Measurements from ENCODE around the gene DOCK1. TPM values are rescaled to one million over a fixed set of nuclear protein-coding genes. Genes with fewer than 3 reads are reported as not detected.

The DOCK1 gene
- total RNA-seq, 2 experiments from 2014 or later, result 0.13 TPM; not detected in 1

DNA sequence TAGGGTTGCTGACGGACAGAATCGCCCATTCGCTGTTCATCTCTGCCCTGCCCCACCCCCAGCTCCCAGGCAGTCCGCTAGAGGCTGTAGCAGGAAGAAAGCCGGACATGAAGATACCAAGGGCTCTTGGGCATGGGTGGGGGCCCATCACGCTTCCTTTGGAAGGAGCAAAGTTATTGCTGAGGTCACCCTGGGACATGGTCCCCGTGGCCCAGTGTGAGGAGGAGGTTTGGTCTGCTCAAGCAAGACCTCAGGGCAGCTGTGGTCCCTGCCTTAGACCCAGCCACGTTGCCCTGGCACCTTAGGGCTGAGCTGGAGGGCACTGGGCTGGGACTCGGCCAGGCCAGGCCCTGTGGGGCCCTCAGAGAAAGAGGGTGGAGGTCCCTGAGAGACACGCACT, 511.8 kb downstream of the DOCK1 start:
- H3K4me3 Mint-ChIP-seq, result no peak overlapping the region
- no peak for DNase-seq
- CTCF ChIA-PET, result no interaction called here
- POLR2A ChIA-PET, result no interaction called here
- no peaks in the 10 kb centered on the region for H3K36me3 Mint-ChIP-seq (ENCODE audit: low read depth)
- H3K27ac Mint-ChIP-seq, result no peak overlapping the region
- H3K4me1 Mint-ChIP-seq, result no peaks in the 10 kb centered on the region
- no peaks in the 10 kb centered on the region for H3K9me3 Mint-ChIP-seq
- no peaks in the 10 kb centered on the region for H3K27me3 Mint-ChIP-seq

- POLR2A ChIA-PET, result no interaction called here
- CTCF ChIA-PET, result no interaction called here
- no peak for DNase-seq
- no peaks in the 10 kb centered on the region for H3K27me3 Mint-ChIP-seq
- H3K27ac Mint-ChIP-seq, result no peak overlapping the region
- H3K4me3 Mint-ChIP-seq, result no peak overlapping the region
- no peaks in the 10 kb centered on the region for H3K4me1 Mint-ChIP-seq
- H3K9me3 Mint-ChIP-seq, result no peaks in the 10 kb centered on the region
- H3K36me3 Mint-ChIP-seq (ENCODE audit: low read depth), result no peaks in the 10 kb centered on the region
Observed at GRCh38 chr10:127417686-127418401, 512.6 kb downstream of the DOCK1 start.

DNA sequence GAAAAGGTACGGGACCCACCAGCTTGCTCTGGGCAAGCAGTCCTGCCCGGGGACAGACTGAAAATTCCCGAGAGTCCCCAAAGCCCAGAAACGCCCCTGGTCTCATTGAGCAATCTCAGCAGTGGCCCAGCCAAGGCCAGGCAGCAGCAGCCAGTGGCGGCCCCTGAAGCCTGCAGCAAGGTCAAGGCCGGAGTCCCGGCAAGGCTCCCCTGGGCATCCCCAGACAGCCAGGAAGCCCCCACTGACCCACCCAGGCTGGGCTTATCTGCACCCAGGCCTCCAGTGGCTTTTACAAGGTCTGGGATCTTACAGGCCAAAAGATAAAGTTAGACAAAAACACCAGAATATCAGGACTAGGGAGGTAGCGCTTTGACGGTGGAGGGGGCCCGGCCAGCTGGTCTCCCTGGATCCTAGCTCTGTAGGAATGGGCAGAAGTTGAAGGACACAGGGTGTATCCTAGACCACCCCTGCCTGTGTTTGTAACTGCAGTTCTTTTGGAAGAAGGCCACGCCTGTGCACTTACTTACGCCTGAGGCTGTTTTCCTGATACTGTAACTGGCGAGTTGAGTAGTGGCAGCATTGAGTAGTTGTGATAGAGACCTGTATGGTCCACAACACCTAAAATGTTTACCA, 513.4 kb downstream of the DOCK1 start:
- no peak overlapping the region for H3K27ac Mint-ChIP-seq
- POLR2A ChIA-PET, result no interaction called here
- CTCF ChIA-PET, result no interaction called here
- no peak overlapping the region for H3K4me3 Mint-ChIP-seq
- H3K4me1 Mint-ChIP-seq, result no peaks in the 10 kb centered on the region
- no peaks in the 10 kb centered on the region for H3K36me3 Mint-ChIP-seq (ENCODE audit: low read depth)
- DNase-seq, result no peak
- H3K27me3 Mint-ChIP-seq, result no peaks in the 10 kb centered on the region
- H3K9me3 Mint-ChIP-seq, result no peaks in the 10 kb centered on the region

DNA sequence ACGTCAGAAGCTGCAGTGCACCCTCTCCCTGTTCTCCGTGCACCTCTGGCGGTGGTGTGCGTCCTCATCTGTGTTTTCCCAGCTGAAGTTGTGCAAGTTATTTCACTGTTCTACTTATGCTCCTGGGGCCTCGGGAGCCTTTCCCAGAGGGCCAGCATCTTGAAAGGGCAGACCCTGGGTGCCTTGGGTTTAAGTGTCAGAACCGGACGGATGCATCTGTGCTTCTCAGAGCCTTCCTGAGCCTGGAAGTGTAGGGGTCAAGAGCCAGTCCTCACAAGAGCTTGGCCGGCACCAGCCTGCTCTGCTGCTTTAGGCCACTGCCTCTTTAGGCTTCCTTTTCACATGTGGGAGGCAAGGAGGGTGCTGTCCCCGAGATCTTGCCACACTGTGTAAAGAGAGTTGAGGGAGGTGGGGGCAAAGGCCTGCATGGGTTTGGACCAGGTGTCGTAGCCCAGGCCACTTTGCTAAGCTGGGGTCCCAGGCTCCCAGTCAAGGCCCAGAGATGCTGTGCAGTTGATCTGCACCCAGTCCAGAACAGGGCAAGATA, 515.0 kb downstream of the DOCK1 start:
- DNase-seq, result no peak
- no peak overlapping the region for H3K27ac Mint-ChIP-seq
- POLR2A ChIA-PET, result no interaction called here
- H3K36me3 Mint-ChIP-seq (ENCODE audit: low read depth), result no peaks in the 10 kb centered on the region
- no peaks in the 10 kb centered on the region for H3K27me3 Mint-ChIP-seq
- H3K4me1 Mint-ChIP-seq, result no peaks in the 10 kb centered on the region
- H3K9me3 Mint-ChIP-seq, result no peaks in the 10 kb centered on the region
- H3K4me3 Mint-ChIP-seq, result no peak overlapping the region
- CTCF ChIA-PET, result no interaction called here

- Mint-ChIP-seq H3K4me1 (no peaks in the 10 kb centered on the region), H3K27me3 (no peaks in the 10 kb centered on the region), H3K9me3 (peaks cover 3% of the 10 kb centered on the region), H3K4me3 (no peak overlapping the region), H3K27ac (no peak overlapping the region), H3K36me3 (ENCODE audit: low read depth) (no peaks in the 10 kb centered on the region)
- ChIA-PET CTCF (no interaction called here), POLR2A (no interaction called here)
- no peak for DNase-seq
Observed at GRCh38 chr10:127423218-127423915, 518.1 kb downstream of the DOCK1 start.

DNA sequence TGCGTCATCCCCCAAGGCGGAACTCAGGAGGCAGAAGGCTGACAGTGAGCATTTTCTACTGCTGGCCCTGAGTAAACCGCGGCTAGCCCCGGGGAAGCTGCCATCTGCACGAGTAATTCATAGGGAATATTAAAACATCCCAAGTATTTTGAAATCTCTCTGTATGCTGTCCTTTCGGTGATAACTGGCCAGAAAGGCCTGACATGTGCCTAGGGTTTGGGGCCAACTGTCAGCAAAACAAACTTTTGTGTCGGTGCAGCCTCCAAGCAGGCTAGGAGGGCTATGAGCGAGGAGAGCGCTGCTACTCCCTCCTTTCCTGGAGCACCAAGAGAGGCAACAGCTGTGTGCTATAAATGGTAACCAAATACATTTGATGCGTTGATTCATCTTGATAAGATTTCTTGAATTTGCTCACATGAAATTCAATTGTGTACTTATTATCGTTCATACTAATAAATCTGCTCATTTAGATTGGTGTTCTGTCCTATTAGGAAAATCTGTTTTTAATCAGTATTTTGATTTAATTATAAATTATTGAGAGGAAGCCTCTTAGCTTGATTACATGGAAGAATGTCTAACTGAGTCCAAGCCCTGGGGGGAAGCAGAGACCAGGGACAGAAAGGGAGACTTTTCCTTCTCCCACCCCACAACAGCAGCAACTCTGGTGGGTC, 519.5 kb downstream of the DOCK1 start:
- CTCF ChIA-PET, result no interaction called here
- Mint-ChIP-seq H3K4me3 (no peak overlapping the region), H3K4me1 (no peaks in the 10 kb centered on the region), H3K27me3 (no peaks in the 10 kb centered on the region), H3K36me3 (ENCODE audit: low read depth) (no peaks in the 10 kb centered on the region), H3K9me3 (peaks cover 3% of the 10 kb centered on the region), H3K27ac (no peak overlapping the region)
- DNase-seq, result no peak
- POLR2A ChIA-PET, result no interaction called here

DNA sequence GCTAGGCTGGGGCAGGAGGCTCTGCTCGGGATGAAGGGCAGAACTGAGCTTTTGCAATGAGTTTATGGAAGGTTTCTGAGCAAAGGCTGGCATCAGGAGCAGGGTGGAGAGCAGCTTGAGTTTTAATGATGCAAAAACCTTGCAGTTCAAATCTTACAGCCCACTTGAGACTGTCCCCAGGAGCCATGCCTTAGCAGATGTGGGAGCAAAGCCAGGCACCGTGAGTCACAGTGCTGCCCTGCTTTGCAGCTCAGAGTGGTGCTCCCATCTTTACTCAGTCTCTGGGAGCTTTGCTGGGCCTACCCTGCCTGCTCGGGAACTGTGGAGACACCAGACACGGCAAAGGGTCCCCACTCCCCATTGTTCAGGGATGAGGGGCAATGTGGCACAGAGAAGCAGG, 521.5 kb downstream of the DOCK1 start:
- DNase-seq, result no peak
- ChIA-PET CTCF (no interaction called here), POLR2A (no interaction called here)
- Mint-ChIP-seq H3K36me3 (ENCODE audit: low read depth) (no peaks in the 10 kb centered on the region), H3K27ac (no peak overlapping the region), H3K4me3 (no peak overlapping the region), H3K9me3 (peaks cover 3% of the 10 kb centered on the region), H3K4me1 (no peaks in the 10 kb centered on the region), H3K27me3 (no peaks in the 10 kb centered on the region)

- Mint-ChIP-seq H3K27me3 (no peaks in the 10 kb centered on the region), H3K27ac (no peak overlapping the region), H3K36me3 (ENCODE audit: low read depth) (no peaks in the 10 kb centered on the region), H3K4me3 (no peak overlapping the region), H3K9me3 (peaks cover 3% of the 10 kb centered on the region), H3K4me1 (no peaks in the 10 kb centered on the region)
- ChIA-PET POLR2A (no interaction called here), CTCF (no interaction called here)
- no peak for DNase-seq
Observed at GRCh38 chr10:127427926-127428325, 522.7 kb downstream of the DOCK1 start.

- H3K9me3 Mint-ChIP-seq, result peaks cover 3% of the 10 kb centered on the region
- DNase-seq, result no peak
- no peaks in the 10 kb centered on the region for H3K4me1 Mint-ChIP-seq
- CTCF ChIA-PET, result no interaction called here
- H3K4me3 Mint-ChIP-seq, result no peak overlapping the region
- POLR2A ChIA-PET, result no interaction called here
- H3K27me3 Mint-ChIP-seq, result no peaks in the 10 kb centered on the region
- H3K27ac Mint-ChIP-seq, result no peak overlapping the region
- no peaks in the 10 kb centered on the region for H3K36me3 Mint-ChIP-seq (ENCODE audit: low read depth)
Observed at GRCh38 chr10:127428385-127428980, 523.3 kb downstream of the DOCK1 start.

- H3K9me3 Mint-ChIP-seq, result peaks cover 3% of the 10 kb centered on the region
- ChIA-PET CTCF (no interaction called here), POLR2A (no interaction called here)
- no peak for DNase-seq
- no peaks in the 10 kb centered on the region for H3K4me1 Mint-ChIP-seq
- no peak overlapping the region for H3K4me3 Mint-ChIP-seq
- H3K27me3 Mint-ChIP-seq, result no peaks in the 10 kb centered on the region
- H3K27ac Mint-ChIP-seq, result no peak overlapping the region
- no peaks in the 10 kb centered on the region for H3K36me3 Mint-ChIP-seq (ENCODE audit: low read depth)
Observed at GRCh38 chr10:127429601-127430312, 524.5 kb downstream of the DOCK1 start.

- H3K27me3 Mint-ChIP-seq, result no peaks in the 10 kb centered on the region
- no peaks in the 10 kb centered on the region for H3K36me3 Mint-ChIP-seq (ENCODE audit: low read depth)
- no peak for DNase-seq
- POLR2A ChIA-PET, result no interaction called here
- H3K4me3 Mint-ChIP-seq, result no peak overlapping the region
- CTCF ChIA-PET, result no interaction called here
- H3K9me3 Mint-ChIP-seq, result no peaks in the 10 kb centered on the region
- H3K4me1 Mint-ChIP-seq, result no peaks in the 10 kb centered on the region
- no peak overlapping the region for H3K27ac Mint-ChIP-seq
Observed at GRCh38 chr10:127431525-127431924, 526.3 kb downstream of the DOCK1 start.

GRCh38 chr10:127434006-127434405, 528.8 kb downstream of the DOCK1 start:
- ChIA-PET POLR2A (no interaction called here), CTCF (no interaction called here)
- Mint-ChIP-seq H3K4me1 (no peaks in the 10 kb centered on the region), H3K4me3 (no peak overlapping the region), H3K27ac (no peak overlapping the region), H3K27me3 (no peaks in the 10 kb centered on the region), H3K9me3 (no peaks in the 10 kb centered on the region), H3K36me3 (ENCODE audit: low read depth) (no peaks in the 10 kb centered on the region)
- DNase-seq, result no peak

- CTCF ChIA-PET, result no interaction called here
- no peak overlapping the region for H3K27ac Mint-ChIP-seq
- POLR2A ChIA-PET, result no interaction called here
- H3K36me3 Mint-ChIP-seq (ENCODE audit: low read depth), result no peaks in the 10 kb centered on the region
- no peaks in the 10 kb centered on the region for H3K4me1 Mint-ChIP-seq
- no peak for DNase-seq
- H3K9me3 Mint-ChIP-seq, result no peaks in the 10 kb centered on the region
- H3K27me3 Mint-ChIP-seq, result no peaks in the 10 kb centered on the region
- H3K4me3 Mint-ChIP-seq, result no peak overlapping the region
Observed at GRCh38 chr10:127435246-127435645, 530.0 kb downstream of the DOCK1 start.
